Epithelial cell of prostate (primary cell): Measurements from ENCODE around the gene NCOR1.
A peak's percentile ranks its signal among the peaks of the same experiment; 100 is the strongest.
"Not testable (repeated sequence)": the region's sequence is repeated elsewhere in the genome, so short reads cannot be mapped to it uniquely, and the experiment has no call there.

Experiments used
- DNase-seq: peaks from one replicate; pipeline ENCODE4 v3.0.0-alpha.2; 2011; ENCODE audit warnings: low read depth, low spot score
- H3K27ac ChIP-seq: fragments of 450-650 bp; 2 replicates; pipeline ENCODE4 v1.5.1; 2017; ENCODE audit warnings: mild to moderate bottlenecking

NCOR1 gene

DNA sequence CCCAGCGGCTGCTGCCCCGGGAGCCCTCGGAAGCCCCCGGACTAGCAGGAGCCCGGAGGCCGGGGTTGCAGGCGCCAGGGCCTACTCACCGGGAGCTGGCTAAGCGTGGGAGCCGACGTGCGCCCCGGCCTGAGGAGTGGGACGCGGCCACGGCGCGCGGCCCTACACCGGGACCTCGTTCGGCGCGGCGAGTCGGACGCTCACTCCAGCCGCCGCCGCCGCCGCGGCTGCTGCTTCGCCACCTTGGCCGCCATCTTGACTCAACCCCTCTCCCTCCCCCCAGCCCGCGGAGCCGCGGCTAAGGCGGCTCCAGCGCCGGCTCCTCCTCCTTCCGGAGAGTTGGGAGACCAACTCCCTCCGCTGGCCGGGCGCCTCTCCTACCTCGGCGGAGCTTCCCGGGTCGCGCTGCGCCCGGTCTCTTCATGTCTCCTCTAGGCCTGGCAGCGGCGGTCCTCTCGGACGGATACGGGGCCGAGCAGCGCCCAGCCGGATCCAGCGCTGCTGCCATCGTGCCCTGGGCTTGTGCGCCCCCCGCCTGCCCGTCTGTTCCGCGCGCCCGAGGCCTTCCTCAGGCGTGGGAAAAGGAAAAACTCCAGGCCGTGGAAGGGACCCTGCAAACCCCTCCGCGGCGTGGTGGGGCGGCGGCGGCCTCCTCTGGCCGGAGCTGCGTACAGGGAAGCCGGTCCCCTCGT, at the start of gene NCOR1:
TSS of gene NCOR1 (minus strand) at position 262 of the 692 bp plus-strand sequence. CDS start 20,965 bp downstream, outside the sequence.
- H3K27ac ChIP-seq, result peak within 1 kb of the TSS; percentile 93
- peak; percentile 73 for DNase-seq

DNA sequence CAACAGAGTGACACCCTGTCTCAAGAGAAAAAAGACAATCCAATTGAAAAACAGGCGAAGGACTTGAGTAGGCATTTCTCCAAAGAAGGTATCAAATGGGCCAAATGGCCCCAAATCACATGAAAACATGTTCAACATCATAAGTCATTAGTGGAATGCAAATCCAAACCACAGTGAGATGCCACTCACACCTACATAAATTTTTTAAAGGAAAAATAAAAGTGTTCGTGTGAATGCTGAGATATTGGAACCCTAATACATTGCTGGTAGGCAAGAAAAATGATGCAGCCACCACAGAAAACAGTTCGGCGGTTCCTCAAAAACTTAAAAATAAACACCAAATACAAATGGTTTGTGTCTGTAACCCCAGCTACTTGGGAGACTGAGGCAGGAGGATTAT, 46.9 kb upstream of the NCOR1 start:
- no peak for DNase-seq
- H3K27ac ChIP-seq, result no peak overlapping the region

DNA sequence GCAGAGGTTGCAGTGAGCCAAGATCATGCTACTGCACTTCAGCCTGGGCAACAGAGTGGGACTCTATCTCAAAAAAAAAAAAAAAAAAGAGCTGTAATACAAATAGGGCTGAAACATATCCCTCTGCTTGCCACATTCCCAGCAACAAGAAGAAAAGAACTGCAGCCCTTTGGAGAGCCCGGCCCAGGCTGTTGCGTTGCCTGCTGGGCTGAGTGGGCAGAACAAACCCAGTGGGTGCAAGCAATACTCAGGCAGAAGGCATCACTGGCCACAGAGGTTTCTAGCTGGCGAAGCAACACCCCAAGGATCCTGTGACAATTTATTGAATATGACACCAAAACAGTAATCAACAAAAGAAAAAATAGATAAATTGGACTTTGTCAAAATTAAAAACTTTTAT, 45.7 kb upstream of the NCOR1 start:
- DNase-seq, result no peak

DNA sequence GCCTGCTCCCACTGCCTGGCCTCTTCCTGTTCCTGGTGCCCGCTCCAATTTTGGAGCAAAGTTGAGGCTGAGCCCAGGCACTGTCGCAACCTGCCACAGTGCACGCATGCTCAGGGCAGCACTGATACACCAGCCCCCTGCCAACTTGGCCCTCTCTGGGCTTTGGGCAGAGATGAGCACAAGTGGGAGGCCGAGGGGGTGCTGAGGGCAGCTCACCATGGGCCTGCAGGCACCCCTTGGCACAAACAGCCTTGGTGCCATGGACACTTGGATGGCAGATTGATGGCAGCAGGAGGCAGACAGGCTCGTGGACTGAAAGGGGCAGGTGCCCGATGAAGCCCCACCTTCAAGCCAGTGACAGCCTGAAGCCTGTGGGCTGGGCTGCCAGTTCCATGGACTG, 44.6 kb upstream of the NCOR1 start:
- no peak overlapping the region for H3K27ac ChIP-seq
- DNase-seq, result no peak

More for the DNA sequence above, 45.7 kb upstream of the NCOR1 start:
- no peak overlapping the region for H3K27ac ChIP-seq

DNA sequence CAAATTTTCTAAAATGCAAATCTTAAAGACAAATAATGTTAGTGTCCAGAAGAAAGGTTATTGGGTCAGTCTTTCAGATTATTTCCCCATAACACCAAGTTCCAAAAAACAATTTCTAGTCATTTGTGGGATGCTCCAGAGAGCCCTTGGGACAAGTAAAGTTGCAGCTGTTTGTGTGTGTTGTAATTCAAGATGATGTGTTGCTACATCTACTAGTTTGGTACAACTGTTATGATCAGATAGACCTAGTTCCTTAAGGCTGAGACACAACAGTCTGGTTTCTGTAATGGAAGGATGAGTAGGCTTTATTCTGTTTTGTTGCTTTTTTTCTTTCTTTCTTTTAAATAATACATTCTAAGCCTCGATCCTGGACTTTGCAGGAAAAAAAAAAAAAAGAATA, 43.6 kb upstream of the NCOR1 start:
- DNase-seq, result no peak
- H3K27ac ChIP-seq, result no peak overlapping the region

DNA sequence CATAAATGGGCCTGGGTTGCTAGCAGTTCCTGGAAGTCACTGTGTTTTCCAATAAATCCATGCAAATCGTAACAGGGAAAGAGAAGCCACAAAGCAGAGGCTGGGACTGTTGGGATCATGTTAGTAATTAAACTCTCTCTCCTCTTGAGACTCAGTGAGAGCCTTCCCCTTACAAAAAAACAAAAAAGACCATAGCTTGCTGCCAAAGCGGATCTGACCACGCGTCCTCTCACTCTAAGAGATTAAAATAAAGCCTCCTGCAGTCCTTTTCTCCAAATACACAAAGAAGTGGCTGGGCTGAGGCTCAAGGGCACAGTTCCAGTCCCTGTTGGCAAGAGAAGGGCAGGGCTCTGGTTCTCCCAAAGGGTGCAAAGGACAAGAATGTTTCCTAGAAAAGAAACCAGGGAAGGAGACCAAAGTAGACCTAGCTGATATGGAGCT, 40.2 kb upstream of the NCOR1 start:
- no peak overlapping the region for H3K27ac ChIP-seq

DNA sequence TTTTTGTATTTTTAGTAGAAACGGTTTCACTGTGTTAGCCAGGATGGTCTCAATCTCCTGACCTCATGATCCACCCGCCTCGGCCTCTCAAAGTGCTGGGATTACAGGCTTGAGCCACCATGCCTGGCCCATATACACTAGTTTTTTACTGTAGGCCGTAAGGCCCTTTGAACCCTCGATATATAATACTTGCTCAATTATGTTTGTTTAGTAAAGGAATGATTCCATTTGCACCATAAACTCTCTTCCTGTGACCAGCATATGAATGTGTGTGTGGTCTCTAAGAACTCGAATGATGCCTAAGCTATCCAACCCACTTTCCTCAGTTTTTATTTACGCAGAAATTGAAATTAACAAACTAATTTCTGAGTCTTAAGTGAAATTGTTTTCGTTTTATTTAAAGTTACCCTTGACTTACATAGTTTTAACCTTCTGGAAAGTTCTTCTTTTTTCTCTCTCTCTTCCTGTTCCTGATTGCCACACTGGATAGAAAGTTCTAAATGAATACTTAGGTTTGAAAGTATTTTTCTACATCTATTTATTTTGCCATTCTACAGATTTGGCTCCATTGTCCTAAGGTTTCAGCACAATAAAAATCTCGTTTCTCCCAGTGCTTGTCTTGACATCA, 39.6 kb upstream of the NCOR1 start:
- H3K27ac ChIP-seq, result no peak overlapping the region

More for the DNA sequence above, 40.2 kb upstream of the NCOR1 start:
- no peak for DNase-seq

DNA sequence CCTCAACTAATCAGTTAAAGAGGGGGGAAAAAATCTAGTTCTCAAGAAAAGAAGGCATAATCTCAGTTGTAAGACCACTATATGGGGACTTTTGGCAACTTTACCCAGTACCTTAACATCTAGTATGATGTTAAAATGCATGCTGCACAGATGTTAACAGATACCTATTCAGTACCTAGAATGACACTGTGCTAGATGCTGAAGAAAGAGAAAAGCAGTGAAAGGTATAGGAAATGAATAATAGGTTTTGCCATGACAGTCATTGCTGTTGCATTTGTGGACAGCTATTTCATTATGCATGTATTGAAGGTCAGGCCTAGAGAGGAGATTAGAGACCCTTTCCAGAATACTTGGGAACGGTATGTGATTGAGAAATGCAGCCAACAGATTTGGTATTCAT, 36.2 kb upstream of the NCOR1 start:
- DNase-seq, result no peak
- no peak overlapping the region for H3K27ac ChIP-seq

More for the DNA sequence above, 39.6 kb upstream of the NCOR1 start:
- DNase-seq, result no peak

DNA sequence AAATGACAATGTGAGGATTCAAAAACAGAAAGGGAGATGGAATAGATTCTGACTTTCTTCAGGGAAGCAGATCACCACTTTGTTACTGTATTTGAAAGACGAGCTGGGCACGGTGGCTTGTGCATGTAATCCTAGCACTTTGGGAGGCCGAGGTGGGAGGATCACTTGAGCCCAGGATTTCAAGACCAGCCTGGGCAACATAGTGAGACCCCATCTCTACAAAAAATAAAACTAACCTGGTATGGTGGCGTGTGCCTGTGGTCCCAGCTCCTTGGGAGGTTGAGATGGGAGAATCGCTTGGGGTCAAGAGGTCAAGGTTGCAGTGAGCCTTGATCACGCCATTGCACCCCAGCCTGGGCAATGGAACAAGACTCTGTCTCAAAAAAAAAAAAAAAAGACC, 35.7 kb upstream of the NCOR1 start:
- peak overlapping the region; percentile 32 for H3K27ac ChIP-seq
- DNase-seq, result no peak

DNA sequence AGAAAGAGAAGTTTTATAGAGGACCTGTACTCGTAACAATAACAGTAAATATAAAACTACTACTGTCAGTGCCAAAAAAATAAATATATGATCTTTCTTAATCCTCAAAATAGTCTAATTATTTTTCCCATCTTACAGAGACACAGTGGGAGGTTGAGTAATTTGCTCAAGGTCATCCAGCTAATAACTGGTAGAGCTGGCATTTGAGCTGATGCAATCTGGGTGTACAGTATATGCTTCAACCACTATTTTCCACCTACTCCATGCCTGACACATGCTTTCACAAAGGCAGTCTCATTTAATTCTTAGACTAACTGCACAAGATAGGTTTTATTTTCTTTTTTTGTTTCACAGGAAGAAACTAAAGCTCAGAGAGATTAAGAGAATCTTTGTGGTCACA, 35.3 kb upstream of the NCOR1 start:
- peak overlapping the region; percentile 32 for H3K27ac ChIP-seq
- no peak for DNase-seq

DNA sequence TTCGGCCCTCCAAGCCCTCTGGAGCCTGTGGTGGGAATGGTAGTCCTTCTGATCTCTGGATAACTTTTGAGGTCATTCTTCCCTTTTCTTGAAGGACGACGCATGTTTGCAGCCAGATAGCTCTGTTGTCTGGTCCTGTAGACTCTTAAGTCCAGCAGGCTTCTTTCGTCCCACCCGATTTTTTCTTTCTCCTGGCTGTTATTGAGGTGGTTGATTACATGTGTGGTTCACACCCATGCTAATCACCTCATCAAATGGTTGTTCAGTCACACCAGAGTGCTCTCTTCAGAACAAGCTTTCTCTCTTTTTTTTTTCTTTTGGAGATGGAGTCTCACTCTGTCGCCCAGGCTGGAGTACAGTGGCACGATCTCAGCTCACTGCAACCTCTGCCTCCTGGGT, 32.3 kb upstream of the NCOR1 start:
- H3K27ac ChIP-seq, result no peak overlapping the region

DNA sequence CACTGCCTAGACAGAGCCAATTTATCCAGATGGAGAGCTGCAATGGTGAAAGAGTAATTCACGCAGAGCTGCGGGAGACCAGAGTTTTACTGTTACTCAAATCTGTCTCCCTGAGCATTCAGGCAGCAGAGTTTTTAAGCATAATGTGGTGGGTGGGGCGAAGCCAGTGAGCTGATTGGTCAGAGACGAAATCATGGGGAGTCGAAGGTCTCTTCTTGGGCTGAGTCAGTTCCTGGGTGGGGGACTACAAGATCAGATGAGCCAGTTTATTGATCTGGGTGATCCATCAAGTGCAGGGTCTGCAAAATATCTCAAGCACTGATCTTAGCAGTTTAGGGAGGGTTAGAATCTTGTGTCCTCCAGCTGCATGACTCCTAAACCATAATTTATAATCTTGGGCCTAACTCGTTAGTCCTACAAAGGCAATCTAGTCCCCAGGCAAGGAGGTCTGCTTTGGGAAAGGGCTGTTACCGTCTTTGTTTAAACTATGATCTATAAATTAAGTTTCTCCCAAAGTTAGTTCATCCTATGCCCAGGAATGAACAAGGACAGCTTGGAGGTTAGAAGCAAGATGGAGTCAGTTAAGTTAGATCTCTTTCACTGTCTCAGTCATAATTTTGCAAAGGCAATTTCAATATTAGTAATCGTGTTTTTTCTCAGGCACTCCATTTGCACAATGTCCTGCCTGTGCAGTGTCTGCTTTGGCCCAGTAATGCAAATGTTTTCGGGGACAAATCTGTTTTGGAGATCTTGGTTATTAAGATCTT, 28.6 kb upstream of the NCOR1 start:
- no peak overlapping the region for H3K27ac ChIP-seq
- no peak for DNase-seq

More for the DNA sequence above, 32.3 kb upstream of the NCOR1 start:
- no peak for DNase-seq

DNA sequence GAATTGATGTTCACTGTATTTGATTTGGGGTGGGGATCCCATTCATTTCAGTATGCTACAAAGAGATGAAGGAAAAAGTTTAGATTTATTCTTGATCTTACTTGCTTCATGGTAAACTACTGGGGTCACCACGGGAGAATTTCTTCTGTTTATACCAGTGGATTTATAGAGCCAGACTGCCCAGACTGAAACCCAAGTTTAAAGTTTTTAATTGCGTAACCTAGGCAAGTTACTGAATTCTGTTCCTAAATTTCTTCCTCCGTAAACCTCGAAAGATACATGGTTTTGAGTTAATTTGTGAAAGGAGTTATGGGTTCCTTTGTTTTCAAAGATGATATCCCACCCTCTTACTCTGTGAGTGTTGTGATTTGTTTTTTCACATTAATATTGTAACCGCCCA, 28.1 kb upstream of the NCOR1 start:
- no peak for DNase-seq
- no peak overlapping the region for H3K27ac ChIP-seq

DNA sequence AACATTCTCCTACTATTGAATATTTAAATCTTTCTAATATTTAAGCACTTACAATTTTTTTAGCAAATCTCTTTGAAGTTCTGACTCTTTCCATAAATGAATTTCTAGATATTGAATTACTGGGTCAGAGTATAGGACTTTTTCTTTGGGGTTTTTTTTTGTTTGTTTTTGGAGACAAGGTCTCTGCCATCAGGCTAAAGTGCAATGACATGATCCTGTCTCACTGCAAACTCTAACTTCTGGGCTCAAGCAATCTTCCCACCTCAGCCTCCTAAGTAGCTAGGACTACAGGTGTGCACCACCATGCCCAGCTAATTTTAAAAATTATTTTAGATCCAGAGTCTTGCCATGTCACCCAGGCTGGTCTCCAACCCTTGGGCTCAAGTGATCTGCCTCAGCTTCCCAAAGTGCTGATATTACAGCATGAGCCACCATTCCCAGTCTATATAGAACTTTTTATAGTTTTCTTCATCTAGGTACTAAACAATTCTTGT, 26.6 kb upstream of the NCOR1 start:
- H3K27ac ChIP-seq, result no peak overlapping the region
- no peak for DNase-seq

DNA sequence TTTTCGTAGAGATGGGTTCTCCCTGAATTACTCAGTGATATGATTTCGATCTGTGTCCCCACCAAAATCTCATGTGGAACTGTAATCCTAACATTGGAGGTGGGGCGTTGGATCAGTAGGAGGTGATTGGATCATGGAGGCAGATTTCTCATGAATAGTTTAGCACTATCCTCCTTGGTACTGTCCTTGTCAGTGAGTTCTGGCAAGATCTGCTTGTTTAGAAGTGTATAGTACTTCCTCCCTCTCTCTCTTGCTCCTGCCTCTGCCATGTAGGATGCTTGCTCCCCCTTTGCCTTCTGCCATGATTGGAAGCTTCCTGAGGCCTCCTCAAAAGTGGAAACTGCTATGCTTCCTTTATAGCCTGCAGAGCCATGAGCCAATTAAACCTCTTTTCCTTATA, 24.6 kb upstream of the NCOR1 start:
- H3K27ac ChIP-seq, result no peak overlapping the region
- DNase-seq, result no peak

DNA sequence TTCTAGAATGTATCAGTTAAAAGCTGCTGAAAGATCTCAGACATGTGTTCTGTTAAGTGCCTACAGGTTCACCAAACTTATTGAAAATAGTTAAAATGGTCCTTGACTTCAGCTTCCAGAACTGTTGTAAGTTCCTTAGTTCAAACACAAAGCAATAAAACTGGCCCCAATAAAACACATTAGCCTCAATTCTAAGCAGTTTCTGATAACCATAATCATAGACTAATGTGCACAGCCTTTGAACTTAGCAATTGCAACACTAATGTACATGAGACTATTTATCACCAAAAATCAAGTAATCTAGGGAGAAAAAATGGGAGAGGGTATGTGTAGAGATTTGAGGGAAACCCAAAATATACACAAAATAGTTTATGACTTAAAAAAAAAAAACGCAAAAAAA, 17.1 kb upstream of the NCOR1 start:
- H3K27ac ChIP-seq, result no peak overlapping the region
- no peak for DNase-seq

DNA sequence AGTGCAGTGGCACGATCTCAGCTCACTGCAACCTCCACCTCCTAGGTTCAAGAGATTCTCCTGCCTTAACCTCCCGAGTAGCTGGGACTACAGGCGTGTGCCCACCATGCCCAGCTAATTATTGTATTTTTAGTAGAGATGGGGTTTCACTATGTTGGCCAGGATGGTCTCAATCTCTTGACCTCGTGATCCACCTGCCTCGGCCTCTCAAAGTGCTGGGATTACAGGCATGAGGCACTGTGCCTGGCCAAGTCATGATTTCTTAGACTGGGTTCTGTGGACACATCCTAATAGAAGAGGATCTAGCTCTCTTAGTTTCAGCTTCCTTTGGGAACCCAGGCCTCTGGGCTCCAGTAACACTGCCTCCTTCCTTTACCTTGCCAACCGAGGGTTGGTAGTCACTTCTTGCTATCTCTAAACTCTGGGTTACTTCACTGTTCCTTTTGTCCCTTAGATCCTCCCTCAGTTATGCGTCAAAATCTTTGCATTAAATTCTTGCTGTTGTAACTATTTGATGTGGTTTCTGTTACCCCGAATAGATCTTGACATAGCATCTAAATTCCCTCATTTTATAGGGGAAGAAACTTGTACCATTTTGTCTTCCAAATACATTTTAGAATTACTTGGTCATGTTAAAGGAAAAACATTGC, 14.7 kb upstream of the NCOR1 start:
- not testable (repeated sequence) for DNase-seq, H3K27ac ChIP-seq

DNA sequence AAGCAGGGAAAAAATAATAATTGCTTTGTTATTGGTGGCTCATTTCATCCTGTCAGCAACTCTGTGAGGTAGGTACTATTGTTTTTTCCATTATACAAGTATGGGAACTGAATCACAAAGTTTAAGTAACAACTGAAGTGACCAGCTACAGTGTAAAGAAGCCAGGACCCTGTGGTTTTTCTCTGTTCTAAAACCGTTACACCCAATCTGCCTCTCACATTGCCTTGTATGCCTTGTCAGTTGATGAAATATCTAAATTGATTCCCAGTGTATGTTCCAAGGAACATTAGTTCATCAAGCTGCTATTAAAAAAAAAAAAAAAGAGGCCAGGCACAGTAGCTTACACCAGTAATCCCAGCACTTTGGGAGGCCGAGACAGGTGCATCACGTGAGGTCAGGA, 7.1 kb upstream of the NCOR1 start:
- H3K27ac ChIP-seq, result no peak overlapping the region
- no peak for DNase-seq

DNA sequence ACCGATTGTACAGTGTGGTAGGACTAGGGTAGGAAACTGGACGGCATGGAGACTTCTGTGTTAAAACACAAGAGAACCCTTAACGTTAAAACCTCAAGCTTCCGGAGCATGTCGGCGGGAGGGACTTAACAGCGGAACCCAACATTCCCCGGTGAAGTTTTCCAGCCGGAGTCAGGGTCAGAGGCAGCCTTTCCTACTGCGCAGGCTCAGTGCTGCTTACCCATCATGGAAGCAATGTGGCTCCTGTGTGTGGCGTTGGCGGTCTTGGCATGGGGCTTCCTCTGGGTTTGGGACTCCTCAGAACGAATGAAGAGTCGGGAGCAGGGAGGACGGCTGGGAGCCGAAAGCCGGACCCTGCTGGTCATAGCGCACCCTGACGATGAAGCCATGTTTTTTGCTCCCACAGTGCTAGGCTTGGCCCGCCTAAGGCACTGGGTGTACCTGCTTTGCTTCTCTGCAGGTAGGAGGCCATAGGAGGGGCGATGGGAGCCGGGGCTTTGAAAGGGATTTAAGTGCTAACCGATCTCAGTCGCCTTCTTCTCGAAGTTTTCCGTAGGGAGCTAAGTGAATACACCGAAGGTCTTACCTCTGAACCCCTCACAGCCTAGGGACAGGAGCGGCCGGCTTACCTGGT, 1.8 kb upstream of the NCOR1 start, which contains the start of gene PIGL:
TSS of gene PIGL (plus strand) at position 209 of the 634 bp plus-strand sequence. CDS start at position 226, 17 bp downstream.
- H3K27ac ChIP-seq, result peak within 1 kb of the TSS; percentile 93
- peak; percentile 79 for DNase-seq
